Measurements from ENCODE around the gene APC. TPM values are rescaled to one million over a fixed set of nuclear protein-coding genes. Genes with fewer than 3 reads are reported as not detected.
A peak's percentile ranks its signal among the peaks of the same experiment; 100 is the strongest.

Gene APC
- total and polyA plus RNA-seq, 10 of the 15 experiments (the other 5 are each of a cell fraction or from before 2014, with no cell fraction given), result 3.2 to 23.3 (median 13.8) TPM

DNA sequence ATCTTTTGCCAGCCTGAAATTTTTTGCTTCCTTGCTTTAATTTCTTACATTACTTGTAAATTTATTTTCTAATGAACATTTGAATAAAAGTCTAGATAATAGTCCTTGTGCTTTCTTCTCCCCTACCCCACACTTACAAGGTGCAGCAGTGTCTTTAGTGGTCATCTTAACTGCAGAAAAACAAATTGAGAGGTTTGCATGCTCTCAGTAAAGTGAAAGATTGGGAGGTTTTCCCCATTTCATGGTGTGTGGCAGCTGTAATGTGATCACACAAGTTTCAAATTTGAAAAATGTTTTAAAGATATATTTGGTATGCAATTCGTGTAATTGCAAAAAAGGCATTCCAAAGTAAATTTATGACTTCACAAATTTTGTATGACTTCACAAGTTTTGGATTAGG is 14.7 kb downstream of the APC start:
- no peaks in the 10 kb centered on the region for H3K27me3 ChIP-seq (replicated peaks in 1 of 2; ENCODE audit: control insufficient read depth in 2 of 2, insufficient read depth in 2 of 2, low read length in 1 of 2)
- no peak overlapping the region for H2AFZ ChIP-seq (ENCODE audit: control insufficient read depth, low read depth, low read length)
- H3K27ac ChIP-seq (ENCODE audit: control insufficient read depth, insufficient read depth), result no peak overlapping the region
- no peaks in the 10 kb centered on the region; the same call in 2 of the 3 replicates for H3K9me3 ChIP-seq (replicated peaks; ENCODE audit: control insufficient read depth, insufficient read depth, low read length)
- WGBS (ENCODE audit: insufficient coverage, insufficient replicate concordance, low lambda C conversion rate, missing lambda C conversion rate), result 33% methylated on average over 1 of the region's 1 CpG
- ChIA-PET CTCF (interaction anchor here (0.7 to 2.1 kb wide), 2 partner anchors 199 to 201 kb away, joined by 3 to 6 read pairs; no protein-coding TSS in a partner anchor), POLR2A (interaction anchor here (0.5 kb wide), 1 partner anchor 147 kb away, joined by 7 read pairs; no protein-coding TSS in a partner anchor), RAD21 (ENCODE audit: unreplicated experiment) (interaction anchor here (0.6 kb wide), 1 partner anchor 96 kb away, joined by 3 read pairs; no protein-coding TSS in a partner anchor), SMC1A (ENCODE audit: uncharacterized antibody, unreplicated experiment) (interaction anchor here (0.9 to 2.2 kb wide), 4 partner anchors 9 to 43 kb away, joined by 3 to 6 read pairs (median 5); no protein-coding TSS in a partner anchor)
- BruUV-seq (replicated peaks), result no TSS peak
- no peak overlapping the region for H3K4me3 ChIP-seq
- TF ChIP-seq ETV6 (conservative IDR thresholded peaks at IDR 0.05 in 1 of 2, IDR thresholded peaks at IDR 0.05 in 1 of 2; ENCODE audit: borderline replicate concordance in 1 of 2, low read depth in 1 of 2) (no peak), GABPA (IDR thresholded peaks at IDR 0.05; ENCODE audit: low read depth) (no peak), STAT3 (IDR thresholded peaks at IDR 0.05; ENCODE audit: low read depth, low read length) (no peak), FOXM1 (IDR thresholded peaks at IDR 0.05; ENCODE audit: low read depth, low read length) (no peak), CBFB (IDR thresholded peaks at IDR 0.05; ENCODE audit: low read depth) (no peak)
- TF ChIP-seq, protein P1, sequence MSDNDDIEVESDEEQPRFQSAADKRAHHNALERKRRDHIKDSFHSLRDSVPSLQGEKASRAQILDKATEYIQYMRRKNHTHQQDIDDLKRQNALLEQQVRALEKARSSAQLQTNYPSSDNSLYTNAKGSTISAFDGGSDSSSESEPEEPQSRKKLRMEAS (IDR thresholded peaks at IDR 0.05; ENCODE audit: low read depth, low read length), result no peak
- ATAC-seq (peak; percentile 60; the same call in 2 of the 3 replicates), FAIRE-seq (no peak), DNase-seq (ENCODE audit: low read depth, low spot score) (no peak)
- H3K4me2 ChIP-seq (ENCODE audit: control insufficient read depth, insufficient read depth), result no peak overlapping the region
- no peaks in the 10 kb centered on the region for H3K36me3 ChIP-seq (ENCODE audit: control insufficient read depth in 2 of 2, insufficient read depth in 2 of 2, low read length in 1 of 2)
- intact Hi-C loops (cut with micrococcal nuclease; ENCODE audit: unreplicated experiment) (loop anchor here (10.0 kb wide), 1 partner anchor 578 kb away; no protein-coding TSS in a partner anchor), in situ Hi-C loops (cut with MboI) (no loop called here)
- H4K20me1 ChIP-seq (ENCODE audit: control insufficient read depth, insufficient read depth), result no peaks in the 10 kb centered on the region
- H3K9ac ChIP-seq (ENCODE audit: control insufficient read depth, insufficient read depth, low read length), result no peak overlapping the region
- no peaks in the 10 kb centered on the region; the same call in 1 of the 2 replicates for H3K79me2 ChIP-seq (ENCODE audit: control insufficient read depth, insufficient read depth, low read length)
- H3K4me1 ChIP-seq (ENCODE audit: control insufficient read depth, insufficient read depth, low read length), result no peaks in the 10 kb centered on the region

Measured in GM12878 (cell line).